MV-4-11 (cell line): ENCODE results near the gene SPRTN.
"Not testable (repeated sequence)": the region's sequence is repeated elsewhere in the genome, so short reads cannot be mapped to it uniquely, and the experiment has no call there.

Source experiments
- DNase-seq: peaks from one replicate; lab custom pipeline; 2025; lab: John Stamatoyannopoulos, UW

SPRTN gene

DNA sequence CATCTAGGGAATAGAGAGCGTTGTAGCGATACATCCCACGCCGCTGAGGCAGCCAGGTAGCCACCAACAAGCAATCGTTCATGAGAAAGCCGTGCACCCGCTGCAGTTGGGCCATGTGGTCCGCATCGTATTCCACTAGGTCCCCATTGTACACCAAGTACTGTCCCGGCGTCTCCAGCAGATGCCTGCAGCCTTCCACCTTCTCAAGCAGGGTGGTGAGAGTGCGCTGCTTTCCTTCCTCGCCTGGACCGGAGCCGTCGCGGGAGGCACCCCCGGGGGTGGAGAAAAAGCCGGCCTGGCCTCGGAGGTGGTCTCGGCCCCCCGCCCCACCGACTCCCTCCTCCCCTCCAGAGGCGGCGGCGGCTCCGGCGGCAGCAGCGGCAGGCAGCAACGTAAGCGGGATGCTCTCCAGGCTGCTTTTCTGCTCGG is 1.0 kb upstream of the SPRTN start:
- no peak for DNase-seq

DNA sequence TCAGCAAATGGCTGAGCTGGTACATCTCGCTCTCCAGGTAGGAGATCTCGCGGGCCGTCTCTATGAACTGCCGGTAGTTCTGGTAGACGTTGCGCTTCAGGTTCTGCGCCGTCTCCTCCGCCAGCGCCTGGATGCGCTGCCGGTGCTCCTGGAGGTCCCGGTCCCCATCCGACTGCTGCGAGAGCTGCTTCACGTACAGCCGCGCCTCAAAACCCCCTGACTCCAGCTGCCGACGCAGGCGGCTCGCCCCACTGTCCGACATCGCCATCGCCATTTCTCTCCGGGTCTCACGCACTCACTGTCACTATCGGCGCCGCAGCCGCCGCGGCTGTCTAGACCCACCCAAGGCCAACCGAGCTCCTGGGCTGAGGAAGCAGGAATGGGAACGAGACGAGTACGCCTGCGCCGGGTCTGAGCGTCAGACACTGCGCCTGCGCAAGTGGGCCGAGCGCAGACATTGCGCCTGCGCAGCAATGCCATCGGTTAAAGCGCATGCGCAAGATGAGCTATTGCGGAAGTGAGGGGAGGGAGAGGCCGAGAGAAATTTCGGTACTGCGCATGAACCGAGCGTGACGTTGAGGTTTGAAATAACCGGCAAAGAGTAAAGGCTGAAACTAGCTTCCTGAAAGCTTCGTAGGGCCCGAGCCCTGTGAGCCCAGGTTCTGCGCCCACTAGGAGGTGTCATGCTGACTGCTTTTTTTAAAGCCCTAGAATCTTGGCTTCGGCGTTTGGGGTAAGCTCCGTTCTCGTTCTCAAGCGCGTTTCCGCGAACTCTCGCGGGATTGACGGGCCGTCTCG is 422 bp upstream of the SPRTN start, which contains the start of gene EXOC8:
Gene EXOC8 (minus strand): TSS at position 381 of the 798 bp plus-strand sequence. CDS start 107 bp downstream, at position 274.
- DNase-seq: peak; percentile 96

GRCh38 chr1:231340328-231341013 is 2.4 kb downstream of the SPRTN start:
- no peak for DNase-seq

DNA sequence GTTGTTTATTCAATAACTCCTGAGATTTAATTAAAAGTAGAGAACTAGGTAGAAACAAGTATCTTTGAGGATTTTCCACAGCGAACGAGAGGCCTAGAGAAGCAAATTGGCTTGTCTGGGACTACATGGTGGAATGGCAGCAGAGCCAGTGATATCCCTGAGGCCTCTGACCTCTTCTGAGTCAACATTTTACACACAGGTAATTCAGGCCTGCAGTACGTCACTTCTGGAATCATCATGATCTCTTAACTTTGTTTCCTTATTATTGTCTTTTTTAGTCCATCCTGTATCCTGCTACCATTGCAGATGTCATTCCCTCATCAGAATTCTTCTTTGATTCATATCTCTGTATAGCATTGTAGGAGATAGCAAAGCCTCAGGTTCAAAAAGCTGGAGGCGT is 9.9 kb downstream of the SPRTN start:
- DNase-seq: no peak

DNA sequence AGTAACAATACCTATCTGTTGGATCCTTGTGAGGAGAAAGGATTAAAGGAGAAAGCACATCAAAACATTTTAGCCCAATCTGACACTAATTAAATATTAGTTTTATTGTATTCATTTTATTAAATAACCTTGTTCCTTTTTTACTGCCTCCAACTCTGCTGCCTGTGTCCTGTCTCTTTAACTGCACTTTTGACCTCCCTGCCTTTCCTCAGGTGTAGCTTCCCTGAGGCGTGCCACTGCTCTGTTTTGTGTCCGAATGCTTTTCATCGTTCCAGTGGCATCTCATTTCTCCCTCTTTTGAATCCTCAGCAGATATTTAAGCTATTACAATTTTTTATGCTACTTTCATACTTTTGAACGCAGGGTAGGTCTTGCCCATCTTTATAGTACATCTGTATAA is 10.3 kb downstream of the SPRTN start:
- no peak for DNase-seq

DNA sequence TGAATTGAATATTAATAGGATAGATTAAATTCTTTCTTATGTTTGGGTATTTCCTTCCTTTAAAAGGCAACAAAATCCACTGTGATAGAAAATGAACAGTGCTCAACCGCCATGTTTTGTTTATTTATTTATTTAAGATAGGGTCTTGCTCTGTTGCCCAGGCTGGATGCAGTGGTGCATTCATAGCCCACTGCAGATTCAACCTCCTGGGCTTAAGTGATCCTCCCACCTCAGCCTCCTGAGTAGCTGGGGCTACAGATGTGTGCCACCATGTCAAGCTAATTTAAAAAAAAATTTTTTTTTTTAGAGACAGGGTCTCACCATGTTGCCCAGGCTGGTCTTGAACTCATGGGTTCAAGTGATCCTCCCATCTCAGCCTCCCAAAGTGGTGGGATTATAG is 10.8 kb downstream of the SPRTN start:
- not testable (repeated sequence) for DNase-seq

GRCh38 chr1:231351816-231352215 is 13.7 kb downstream of the SPRTN start:
- DNase-seq: no peak

DNA sequence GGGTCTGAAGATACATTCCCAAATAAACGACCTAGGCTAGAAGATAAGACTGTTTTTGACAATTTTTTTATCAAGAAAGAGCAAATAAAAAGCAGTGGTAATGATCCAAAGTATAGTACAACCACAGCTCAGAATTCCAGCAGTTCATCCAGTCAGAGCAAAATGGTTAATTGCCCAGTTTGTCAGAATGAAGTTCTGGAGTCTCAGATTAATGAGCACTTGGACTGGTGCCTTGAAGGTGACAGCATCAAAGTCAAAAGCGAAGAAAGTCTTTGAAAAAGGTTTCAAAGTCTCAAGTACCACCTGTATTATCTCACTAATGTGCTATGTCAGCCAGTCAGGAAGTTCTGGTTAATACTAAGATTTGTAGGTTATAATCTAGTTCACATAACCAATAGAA is 15.0 kb downstream of the SPRTN start:
- DNase-seq: no peak

GRCh38 chr1:231354330-231355020 is 16.4 kb downstream of the SPRTN start:
- no peak for DNase-seq

- no peak for DNase-seq
Measured at GRCh38 chr1:231355171-231355570, 17.1 kb downstream of the SPRTN start.

- DNase-seq: peak; percentile 42
Measured at GRCh38 chr1:231357187-231357772, 19.2 kb downstream of the SPRTN start.

DNA sequence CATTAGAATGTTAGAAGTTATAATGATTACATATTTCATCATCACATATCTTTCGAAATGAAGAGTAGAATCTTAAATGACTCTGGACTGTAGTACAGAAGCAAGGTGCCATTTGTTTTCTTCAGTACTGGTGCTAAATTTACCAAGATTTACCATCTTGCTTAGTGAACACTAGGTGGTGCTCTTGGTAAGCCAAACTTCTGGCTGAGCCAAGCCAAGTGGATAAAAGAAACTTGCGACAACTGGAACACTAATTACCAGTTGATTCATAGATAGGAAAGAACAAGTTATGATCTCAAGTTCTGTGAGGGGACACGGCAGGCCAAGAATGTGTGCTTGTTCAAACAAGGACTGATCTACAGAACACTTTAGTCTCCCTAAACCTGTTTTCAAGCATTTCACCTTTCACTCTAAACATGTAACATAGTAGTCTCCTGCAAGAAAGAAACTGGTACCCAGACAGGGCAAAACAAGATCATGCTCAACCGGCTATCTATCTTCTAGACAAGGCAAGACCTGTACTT is 19.8 kb downstream of the SPRTN start:
- DNase-seq: peak; percentile 65

DNA sequence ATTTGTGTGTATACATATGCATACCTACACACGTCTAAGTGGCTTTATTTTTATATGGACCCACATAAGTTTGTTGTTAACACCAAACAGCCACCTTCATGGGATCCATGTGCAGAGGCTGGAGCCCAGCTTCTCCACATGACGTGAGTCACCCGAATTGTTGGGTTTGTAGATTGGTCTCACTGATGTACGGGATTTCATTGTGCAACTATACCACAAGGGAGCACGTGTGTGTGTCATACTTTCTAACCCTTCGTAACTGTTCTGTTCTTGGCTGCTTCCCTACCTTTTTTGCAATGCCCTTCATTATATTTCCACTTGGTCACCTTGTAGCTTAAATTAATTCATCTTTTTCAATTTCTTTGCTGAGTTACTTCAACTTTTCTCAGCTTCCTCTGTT is 21.0 kb downstream of the SPRTN start:
- peak; percentile 93 for DNase-seq

DNA sequence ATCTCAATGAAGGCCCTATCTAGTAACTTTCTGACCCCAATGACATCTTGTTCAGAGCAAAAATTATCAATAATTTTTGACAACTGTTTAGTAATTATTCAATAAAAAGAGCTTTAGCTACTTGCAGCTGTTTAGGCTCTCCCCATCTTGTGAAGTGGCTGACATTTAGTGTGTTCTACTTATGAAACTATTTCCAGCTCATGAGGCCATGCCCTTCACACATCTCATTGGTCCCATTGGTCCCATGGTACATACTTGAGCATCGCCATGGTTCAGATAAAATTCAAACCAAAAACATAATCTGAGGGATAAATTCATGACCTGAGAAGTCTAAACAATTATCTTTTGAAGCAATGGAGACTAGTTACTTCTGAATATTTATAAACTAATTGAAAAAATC is 24.2 kb downstream of the SPRTN start:
- DNase-seq: no peak

- DNase-seq: no peak
Measured at GRCh38 chr1:231363624-231364023, 25.5 kb downstream of the SPRTN start.

DNA sequence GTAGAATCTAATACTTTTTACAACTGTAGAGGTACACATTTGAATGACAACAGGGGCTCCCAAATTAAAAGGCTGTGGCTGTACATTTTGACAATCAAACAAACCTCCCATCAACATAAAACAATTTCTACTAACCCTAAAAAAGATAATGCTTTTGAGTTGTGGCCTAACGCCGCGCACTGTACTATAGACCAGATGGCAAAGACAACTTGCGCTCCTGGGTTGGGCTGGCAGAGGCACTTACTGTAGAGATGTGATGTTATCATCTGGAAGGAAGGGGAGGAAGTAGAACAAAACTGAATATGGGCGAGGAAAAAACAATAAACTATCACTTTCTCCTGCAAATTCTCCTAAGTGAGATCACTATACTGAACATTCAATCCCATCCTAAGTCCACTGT is 26.1 kb downstream of the SPRTN start:
- DNase-seq: no peak

DNA sequence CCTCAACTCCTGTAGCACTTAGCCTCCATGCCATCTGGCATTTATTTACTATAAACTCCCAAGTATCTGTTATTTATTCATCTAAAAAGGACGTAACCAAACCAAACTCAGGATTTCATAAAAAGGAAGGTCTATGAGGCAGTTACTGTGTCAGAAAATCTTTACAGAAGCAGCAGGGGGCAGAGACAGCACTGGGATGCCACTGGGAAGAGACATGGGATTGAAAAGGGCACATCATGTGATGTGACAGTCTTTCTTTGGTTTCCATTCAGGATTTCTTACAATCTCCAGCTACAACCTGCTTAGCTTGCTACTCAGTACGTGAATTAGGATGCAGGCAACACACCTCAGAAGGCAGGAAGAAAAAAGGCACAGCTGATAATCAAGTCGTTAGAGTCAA is 31.2 kb downstream of the SPRTN start:
- no peak for DNase-seq

DNA sequence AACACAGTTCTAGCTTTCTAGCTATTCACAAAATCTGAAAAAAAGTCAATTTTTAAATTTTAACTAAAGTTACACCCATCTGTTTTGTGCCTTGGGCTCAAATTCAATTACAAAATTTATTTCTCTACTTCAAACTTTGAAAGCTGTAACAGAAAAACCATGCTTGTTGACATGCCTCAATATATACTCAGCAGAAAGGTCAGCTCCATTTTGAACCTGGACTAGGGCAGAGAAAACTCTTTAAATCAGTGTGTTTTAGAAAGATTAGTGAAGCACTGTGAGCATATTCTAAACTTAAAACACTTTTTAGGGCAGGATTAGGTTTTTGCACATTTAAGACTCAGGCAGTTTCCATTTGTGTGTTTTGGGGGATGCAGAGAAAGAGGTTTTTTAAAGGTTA is 34.4 kb downstream of the SPRTN start:
- DNase-seq: no peak

DNA sequence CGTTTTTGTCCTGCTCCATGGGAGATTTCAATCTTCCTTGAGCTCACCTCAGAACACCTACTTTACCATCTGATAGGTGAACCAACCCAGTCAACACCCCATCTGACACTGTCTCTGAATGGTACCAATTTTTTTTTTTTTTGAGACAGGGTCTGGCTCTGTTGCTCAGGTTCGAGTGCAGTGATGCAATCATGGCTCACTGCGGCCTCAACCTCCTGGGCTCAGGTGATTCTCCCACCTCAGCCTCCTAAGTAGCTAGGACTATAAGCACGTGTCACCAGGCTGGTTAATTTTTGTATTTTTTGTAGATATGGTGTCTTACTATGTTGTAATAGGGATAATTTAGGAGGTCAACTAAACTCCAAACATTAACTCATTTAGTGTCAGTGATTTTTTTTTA is 36.3 kb downstream of the SPRTN start:
- DNase-seq: no peak

DNA sequence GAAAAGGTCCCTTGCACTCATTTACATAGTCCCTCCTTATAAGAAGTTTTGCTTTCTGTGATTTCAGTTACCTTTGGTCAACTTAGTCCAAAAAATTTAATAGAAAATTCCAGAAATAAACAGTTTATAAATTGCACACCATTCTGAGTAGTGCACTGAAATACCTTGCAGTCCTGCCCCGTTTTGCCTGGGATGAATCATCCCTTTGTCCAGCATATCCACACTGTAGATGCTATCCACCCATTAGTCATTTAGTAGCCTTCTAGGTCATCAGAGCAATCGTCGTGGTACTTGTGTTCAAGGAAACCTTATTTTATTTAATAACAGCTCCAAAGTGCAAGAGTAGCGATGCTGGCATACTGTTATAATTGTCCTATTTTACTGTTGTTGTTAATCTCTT is 38.0 kb downstream of the SPRTN start:
- DNase-seq: no peak

- DNase-seq: no peak
Measured at GRCh38 chr1:231376875-231377549, 38.9 kb downstream of the SPRTN start.

- no peak for DNase-seq
Measured at GRCh38 chr1:231381729-231382128, 43.6 kb downstream of the SPRTN start.
